Esophagus squamous epithelium (tissue), 5 donors: ENCODE results near the gene TAOK3. TPM values are rescaled to one million over a fixed set of nuclear protein-coding genes. Genes with fewer than 3 reads are reported as not detected.
A peak's percentile ranks its signal among the peaks of the same experiment; 100 is the strongest.

ENCODE experiments used
- DNase-seq: peaks from one replicate; lab custom pipeline; 2025; lab: John Stamatoyannopoulos, UW
- H3K27ac ChIP-seq, 4 donors: fragments of 200-600 bp; sonication (generic); one replicate each; pipeline ENCODE4 v1.5.1; 2016 to 2019; ENCODE audit warnings: mild to moderate bottlenecking in 1 of 4
- H3K27me3 ChIP-seq, 4 donors: fragments of 200-600 bp; sonication (generic); 1 replicate in 3 of 4; 2 replicates in 1 of 4; pipeline versions ENCODE4 v1.5.1 to v1.6.0; 2017 to 2021; ENCODE audit warnings: antibody characterized with exemption in 1 of 4
- H3K36me3 ChIP-seq, 3 donors: fragments of 200-600 bp; sonication (generic); one replicate each; pipeline ENCODE4 v1.5.1; 2016 to 2019
- H3K4me1 ChIP-seq, 3 donors: fragments of 200-600 bp; sonication (generic); one replicate each; pipeline ENCODE4 v1.5.1; 2017 to 2019
- H3K4me3 ChIP-seq, 4 donors: fragments of 200-600 bp; sonication (generic); 1 replicate in 3 of 4; 2 replicates in 1 of 4; pipeline ENCODE4 v1.5.1; 2016 to 2019; ENCODE audit warnings: mild to moderate bottlenecking in 2 of 4, moderate library complexity in 1 of 4
- H3K9me3 ChIP-seq, 3 donors: fragments of 200-600 bp; sonication (generic); one replicate each; pipeline ENCODE4 v1.5.1; 2016 to 2019
- CTCF ChIP-seq, 6 experiments: fragments of 450-650 bp in 4 of 6; fragments of 200-600 bp in 2 of 6; sonication (generic) in 2 of 6; IDR thresholded peaks; one replicate each; pipeline ENCODE4 v1.5.1; 2016 to 2019; ENCODE audit warnings: antibody characterized with exemption in 6 of 6, mild to moderate bottlenecking in 4 of 6, moderate library complexity in 4 of 6
- POLR2A ChIP-seq, 4 donors: fragments of 450-650 bp; IDR thresholded peaks; one replicate each; pipeline ENCODE4 v1.6.1; 2017; ENCODE audit warnings: antibody characterized with exemption in 4 of 4, mild to moderate bottlenecking in 4 of 4, moderate library complexity in 3 of 4
- WGBS, 2 donors: methylation state at CpG; one replicate each; pipeline ENCODE4 v1.1.5; 2018; 5-methylcytosine and 5-hydroxymethylcytosine counted together
- intact Hi-C: fragments of 100-400 bp; cut with DNase I; formaldehyde crosslinking; loops from one replicate; pipeline ENCODE4 v1.15.0; 2022
- total RNA-seq, 4 donors: library from RNA; depleted of rRNA; stranded (reverse); fragments of >200 nt; gene quantifications; one replicate each; pipeline ENCODE4 v1.1.0, GENCODE V29; 2016
- donor health status: DM: yes; HTN: yes; CAD: no.

Gene TAOK3
- total RNA-seq, 4 donors from 2014 or later = 13.7 to 27.7 (median 21.1) TPM

GRCh38 chr12:118109088-118109487 lies 263.6 kb downstream of the TAOK3 start:
- Histone ChIP-seq H3K9me3 (no peaks in the 10 kb centered on the region), H3K27ac (no peak overlapping the region), H3K4me1 (peaks cover 4 to 22% (median 5%) of the 10 kb centered on the region in 3 donors), H3K27me3 (no peaks in the 10 kb centered on the region), H3K36me3 (no peaks in the 10 kb centered on the region), H3K4me3 (no peak overlapping the region)
- WGBS, 2 donors = 77 to 79% methylated on average over 1 of the region's 1 CpG
- no peak for TF ChIP-seq CTCF (IDR thresholded peaks at IDR 0.05)
- TF ChIP-seq POLR2A (IDR thresholded peaks at IDR 0.05) = no peak
- intact Hi-C loops = no loop called here
- no peak for DNase-seq

GRCh38 chr12:118107694-118108093 lies 265.0 kb downstream of the TAOK3 start:
- intact Hi-C loops = no loop called here
- no peak for DNase-seq
- peak overlapping the region in 1 of 4 donors; percentile 57 for H3K27ac ChIP-seq
- H3K9me3 ChIP-seq = no peaks in the 10 kb centered on the region
- H3K4me3 ChIP-seq = no peak overlapping the region
- no peak for TF ChIP-seq CTCF (IDR thresholded peaks at IDR 0.05)
- TF ChIP-seq POLR2A (IDR thresholded peaks at IDR 0.05) = no peak
- 89 to 93% methylated on average over 8 of the region's 8 CpGs for WGBS, 2 donors
- H3K4me1 ChIP-seq = peaks cover 5 to 33% (median 7%) of the 10 kb centered on the region in 3 donors
- H3K27me3 ChIP-seq = no peaks in the 10 kb centered on the region
- H3K36me3 ChIP-seq = no peaks in the 10 kb centered on the region

- DNase-seq = no peak
- H3K4me3 ChIP-seq = no peak overlapping the region
- 72 to 85% methylated on average over 3 to 4 of the region's 4 CpGs for WGBS, 2 donors
- H3K27ac ChIP-seq = peak overlapping the region in 2 of 4 donors; percentile 34 to 57
- H3K9me3 ChIP-seq = no peaks in the 10 kb centered on the region
- H3K36me3 ChIP-seq = no peaks in the 10 kb centered on the region
- no peak for TF ChIP-seq POLR2A (IDR thresholded peaks at IDR 0.05)
- TF ChIP-seq CTCF (IDR thresholded peaks at IDR 0.05) = no peak
- intact Hi-C loops = no loop called here
- peaks cover 5 to 39% (median 14%) of the 10 kb centered on the region in 3 donors for H3K4me1 ChIP-seq
- no peaks in the 10 kb centered on the region for H3K27me3 ChIP-seq
Observed at GRCh38 chr12:118107011-118107410, 265.7 kb downstream of the TAOK3 start.

GRCh38 chr12:118103601-118104382 lies 268.9 kb downstream of the TAOK3 start, which contains the start of gene VSIG10:
TSS of gene VSIG10 (minus strand) at chr12:118104011. CDS start at chr12:118103671, 340 bp downstream.
- Histone ChIP-seq H3K36me3 (no peaks in the 10 kb centered on the region), H3K27me3 (no peaks in the 10 kb centered on the region), H3K4me3 (peak within 1 kb of the TSS; percentile 65 to 89 (median 79)), H3K9me3 (no peaks in the 10 kb centered on the region), H3K27ac (peak within 1 kb of the TSS; percentile 79 to 88 (median 86)), H3K4me1 (peaks cover 5 to 52% (median 14%) of the 10 kb centered on the region in 3 donors)
- 0% methylated on average over 10 of the region's 75 CpGs; no CpG with 5 or more reads in 1 of the 2 donors for WGBS, 2 donors
- intact Hi-C loops = no loop called here
- TF ChIP-seq CTCF (IDR thresholded peaks at IDR 0.05) (peak in 1 of 6 experiments; percentile 4), POLR2A (IDR thresholded peaks at IDR 0.05) (peak in 2 of 4 donors; percentile 52 to 68)
- no peak for DNase-seq

- Histone ChIP-seq H3K4me3 (peak overlapping the region; percentile 65 to 89 (median 79)), H3K4me1 (peaks cover 5 to 54% (median 14%) of the 10 kb centered on the region in 3 donors), H3K27me3 (no peaks in the 10 kb centered on the region), H3K27ac (peak overlapping the region; percentile 79 to 88 (median 86)), H3K36me3 (no peaks in the 10 kb centered on the region), H3K9me3 (no peaks in the 10 kb centered on the region)
- WGBS, 2 donors = 1% methylated on average over 14 to 27 of the region's 32 CpGs
- DNase-seq = no peak
- intact Hi-C loops = no loop called here
- TF ChIP-seq CTCF (IDR thresholded peaks at IDR 0.05) (no peak), POLR2A (IDR thresholded peaks at IDR 0.05) (no peak)
Observed at GRCh38 chr12:118103201-118103600, 269.5 kb downstream of the TAOK3 start.
